ENCODE measurements around the gene B3GNT9. TPM values are rescaled to one million over a fixed set of nuclear protein-coding genes. Genes with fewer than 3 reads are reported as not detected.

Gene B3GNT9
- total and polyA plus RNA-seq, 5 donors: 11.7 to 19.8 (median 18.2) TPM

- 39% methylated on average over 18 of the region's 18 CpGs for WGBS
- peaks cover 6% of the 10 kb centered on the region for H3K4me1 ChIP-seq (ENCODE audit: control insufficient read depth, insufficient read depth, low read length)
- intact Hi-C loops (cut with DNase I): no loop called here
- no peak for ATAC-seq
- no peak overlapping the region for H3K4me3 ChIP-seq (ENCODE audit: low read length)
- DNase-seq: peak in 2 of 3 donors; percentile 51 to 65
- H3K27ac ChIP-seq (ENCODE audit: low read length): no peak overlapping the region
- no peaks in the 10 kb centered on the region for H3K27me3 ChIP-seq (ENCODE audit: control insufficient read depth, insufficient read depth)
- H3K9me3 ChIP-seq (ENCODE audit: control insufficient read depth, low read length): no peaks in the 10 kb centered on the region
These were observed 15.3 kb upstream of the B3GNT9 start for GRCh38 chr16:67166110-67166547.

- no peaks in the 10 kb centered on the region for H3K9me3 ChIP-seq (ENCODE audit: control insufficient read depth, low read length)
- intact Hi-C loops (cut with DNase I): no loop called here
- DNase-seq (peak; percentile 27 to 75 (median 71)), ATAC-seq (no peak)
- no peaks in the 10 kb centered on the region for H3K27me3 ChIP-seq (ENCODE audit: control insufficient read depth, insufficient read depth)
- 18% methylated on average over 85 of the region's 85 CpGs for WGBS
- H3K4me3 ChIP-seq (ENCODE audit: low read length): no peak overlapping the region
- no peak overlapping the region for H3K27ac ChIP-seq (ENCODE audit: low read length)
- peaks cover 6% of the 10 kb centered on the region for H3K4me1 ChIP-seq (ENCODE audit: control insufficient read depth, insufficient read depth, low read length)
These were observed 14.6 kb upstream of the B3GNT9 start for GRCh38 chr16:67165121-67166078.

- H3K4me3 ChIP-seq (ENCODE audit: low read length): peak within 1 kb of the TSS; percentile 34
- WGBS: 2% methylated on average over 41 of the region's 41 CpGs
- H3K27me3 ChIP-seq (ENCODE audit: control insufficient read depth, insufficient read depth): no peaks in the 10 kb centered on the region
- peak; percentile 75 to 93 (median 91) for DNase-seq
- ATAC-seq: peak; percentile 44 to 50
- peak within 1 kb of the TSS; percentile 79 for H3K27ac ChIP-seq (ENCODE audit: low read length)
- no peaks in the 10 kb centered on the region for H3K9me3 ChIP-seq (ENCODE audit: control insufficient read depth, low read length)
- intact Hi-C loops (cut with DNase I): no loop called here
- H3K4me1 ChIP-seq (ENCODE audit: control insufficient read depth, insufficient read depth, low read length): peaks cover 6% of the 10 kb centered on the region
These were observed 13.8 kb upstream of the B3GNT9 start, which contains the start of gene HSF4 for GRCh38 chr16:67164599-67165061. Gene HSF4, plus strand, starts transcription at chr16:67164745. Its CDS starts 67 bp downstream, at chr16:67164812.

GRCh38 chr16:67163999-67164558, 13.3 kb upstream of the B3GNT9 start:
- Histone ChIP-seq H3K9me3 (ENCODE audit: control insufficient read depth, low read length) (no peaks in the 10 kb centered on the region), H3K27ac (ENCODE audit: low read length) (peak overlapping the region; percentile 20), H3K27me3 (ENCODE audit: control insufficient read depth, insufficient read depth) (no peaks in the 10 kb centered on the region), H3K4me3 (ENCODE audit: low read length) (peak overlapping the region; percentile 34), H3K4me1 (ENCODE audit: control insufficient read depth, insufficient read depth, low read length) (peaks cover 7% of the 10 kb centered on the region)
- DNase-seq: peak; percentile 32 to 80 (median 80)
- ATAC-seq: peak in 1 of 2 donors; percentile 15
- WGBS: 2% methylated on average over 34 of the region's 34 CpGs
- intact Hi-C loops (cut with DNase I): no loop called here

- peak; percentile 6 to 44 for ATAC-seq
These were observed 12.6 kb upstream of the B3GNT9 start for GRCh38 chr16:67163164-67163998.

GRCh38 chr16:67162506-67163163, 11.8 kb upstream of the B3GNT9 start:
- no peaks in the 10 kb centered on the region for H3K27me3 ChIP-seq (ENCODE audit: control insufficient read depth, insufficient read depth)
- no peaks in the 10 kb centered on the region for H3K9me3 ChIP-seq (ENCODE audit: control insufficient read depth, low read length)
- peak overlapping the region; percentile 30 for H3K27ac ChIP-seq (ENCODE audit: low read length)
- ATAC-seq (no peak), DNase-seq (peak in 1 of 3 donors; percentile 44)
- H3K4me1 ChIP-seq (ENCODE audit: control insufficient read depth, insufficient read depth, low read length): peaks cover 9% of the 10 kb centered on the region
- no peak overlapping the region for H3K4me3 ChIP-seq (ENCODE audit: low read length)
- intact Hi-C loops (cut with DNase I): no loop called here
- 17% methylated on average over 44 of the region's 44 CpGs for WGBS

More at GRCh38 chr16:67163164-67163998, 12.6 kb upstream of the B3GNT9 start:
- Histone ChIP-seq H3K27me3 (ENCODE audit: control insufficient read depth, insufficient read depth) (no peaks in the 10 kb centered on the region), H3K27ac (ENCODE audit: low read length) (peak overlapping the region; percentile 30), H3K4me1 (ENCODE audit: control insufficient read depth, insufficient read depth, low read length) (peaks cover 9% of the 10 kb centered on the region), H3K9me3 (ENCODE audit: control insufficient read depth, low read length) (no peaks in the 10 kb centered on the region), H3K4me3 (ENCODE audit: low read length) (peak overlapping the region; percentile 34)
- intact Hi-C loops (cut with DNase I): no loop called here
- 3% methylated on average over 99 of the region's 99 CpGs for WGBS
- DNase-seq: peak; percentile 67 to 91 (median 89)

GRCh38 chr16:67161595-67162058, 10.8 kb upstream of the B3GNT9 start:
- Histone ChIP-seq H3K27me3 (ENCODE audit: control insufficient read depth, insufficient read depth) (no peaks in the 10 kb centered on the region), H3K27ac (ENCODE audit: low read length) (peak overlapping the region; percentile 69), H3K4me3 (ENCODE audit: low read length) (peak overlapping the region; percentile 78), H3K9me3 (ENCODE audit: control insufficient read depth, low read length) (no peaks in the 10 kb centered on the region), H3K4me1 (ENCODE audit: control insufficient read depth, insufficient read depth, low read length) (peaks cover 9% of the 10 kb centered on the region)
- ATAC-seq (peak; percentile 3 to 12), DNase-seq (peak in 2 of 3 donors; percentile 82 to 89)
- 42% methylated on average over 25 of the region's 25 CpGs for WGBS
- intact Hi-C loops (cut with DNase I): no loop called here

- DNase-seq (peak; percentile 64 to 81 (median 77)), ATAC-seq (peak in 1 of 2 donors; percentile 8)
- WGBS: 6% methylated on average over 34 of the region's 34 CpGs
- intact Hi-C loops (cut with DNase I): loop anchor here in 1 of 4 donors (5.0 kb wide), 1 partner anchor 182 kb away; no protein-coding TSS in a partner anchor
- Histone ChIP-seq H3K9me3 (ENCODE audit: control insufficient read depth, low read length) (no peaks in the 10 kb centered on the region), H3K27me3 (ENCODE audit: control insufficient read depth, insufficient read depth) (no peaks in the 10 kb centered on the region), H3K27ac (ENCODE audit: low read length) (peak overlapping the region; percentile 6), H3K4me3 (ENCODE audit: low read length) (peak overlapping the region; percentile 78), H3K4me1 (ENCODE audit: control insufficient read depth, insufficient read depth, low read length) (peaks cover 5% of the 10 kb centered on the region)
These were observed 8.1 kb upstream of the B3GNT9 start for GRCh38 chr16:67158637-67159600.
